GM10847 (cell line): ENCODE measurements around the gene EPHA3.

Source experiments
- POLR2A ChIP-seq: IDR thresholded peaks from 2 replicates; pipeline ENCODE4 v1.6.1; 2011; ENCODE audit not compliant: insufficient read length; ENCODE audit errors: extremely low read depth

EPHA3 gene

DNA sequence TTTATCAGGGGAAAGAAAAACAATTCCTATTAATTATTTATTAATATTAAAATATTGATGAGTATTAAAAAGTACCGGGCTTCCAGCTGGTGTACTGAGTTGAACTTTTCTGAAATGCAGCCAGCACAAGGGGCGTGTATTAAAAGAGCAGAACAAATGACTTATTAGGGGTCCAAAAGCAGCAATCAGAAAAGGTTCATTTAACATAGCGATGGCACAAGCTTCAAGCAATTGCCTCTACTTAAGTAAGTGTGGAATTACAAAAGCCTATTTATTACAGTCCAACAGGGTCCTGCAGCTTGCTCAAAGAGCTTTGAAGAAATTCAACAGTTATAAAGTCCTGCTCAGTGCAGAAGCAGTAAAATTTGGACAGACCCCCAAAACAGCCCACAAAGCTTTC lies 285.6 kb downstream of the EPHA3 start:
- TF ChIP-seq POLR2A, result no peak

DNA sequence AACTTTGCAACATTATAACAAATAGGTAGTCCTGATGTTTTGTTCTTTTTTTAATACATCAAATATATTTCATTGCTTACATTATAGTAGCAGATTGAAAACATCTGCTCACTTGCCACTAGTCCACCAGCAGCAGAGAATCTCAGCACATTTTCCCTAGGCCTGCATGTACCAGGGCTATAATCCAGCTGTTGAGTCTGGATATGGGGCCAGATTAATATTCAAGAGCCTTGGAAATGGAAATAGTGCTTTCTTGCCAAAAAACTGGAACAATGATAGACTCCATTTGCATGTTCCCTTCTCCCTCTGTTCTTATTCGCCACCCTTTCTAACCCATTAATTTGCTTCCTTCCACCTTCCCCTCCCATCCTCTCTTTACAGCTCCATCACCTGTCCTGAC lies 288.0 kb downstream of the EPHA3 start:
- TF ChIP-seq POLR2A, result no peak

DNA sequence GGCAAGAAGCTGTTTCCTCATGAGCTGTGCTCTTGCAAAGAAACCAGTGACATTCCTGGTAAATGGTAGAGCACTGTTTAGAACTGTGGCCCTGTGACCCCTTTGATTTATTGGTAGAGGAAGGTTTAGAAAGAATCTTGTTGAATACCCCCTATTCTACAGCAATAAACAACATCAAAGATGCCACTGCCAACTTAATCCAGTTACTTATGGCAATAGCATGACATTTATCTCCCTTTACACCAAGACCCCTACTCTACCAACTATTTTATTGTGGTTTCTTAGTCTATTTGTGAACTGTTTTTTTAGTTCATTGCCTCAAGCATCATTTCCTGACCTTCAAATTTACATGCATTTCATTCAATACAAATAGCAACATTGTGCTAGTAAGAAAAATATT lies 288.6 kb downstream of the EPHA3 start:
- no peak for TF ChIP-seq POLR2A

DNA sequence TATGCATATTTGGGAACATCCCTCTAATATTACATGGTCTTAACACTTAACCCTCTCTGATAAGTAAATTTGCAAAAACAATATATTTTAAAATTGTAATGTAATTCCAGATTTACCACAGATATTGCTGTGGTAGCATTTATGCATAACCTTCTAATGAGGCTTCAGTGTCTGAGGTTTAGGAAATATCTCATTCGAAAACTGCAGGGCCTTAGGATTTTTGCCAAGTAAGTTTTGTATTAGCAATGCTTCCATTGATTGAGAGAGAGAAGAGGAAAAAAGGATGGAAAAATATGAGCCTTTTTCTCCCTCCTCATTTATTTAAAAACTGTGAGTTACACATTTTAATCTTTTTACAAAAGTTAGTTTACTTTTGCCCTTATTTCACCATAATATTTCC lies 294.6 kb downstream of the EPHA3 start:
- no peak for TF ChIP-seq POLR2A

DNA sequence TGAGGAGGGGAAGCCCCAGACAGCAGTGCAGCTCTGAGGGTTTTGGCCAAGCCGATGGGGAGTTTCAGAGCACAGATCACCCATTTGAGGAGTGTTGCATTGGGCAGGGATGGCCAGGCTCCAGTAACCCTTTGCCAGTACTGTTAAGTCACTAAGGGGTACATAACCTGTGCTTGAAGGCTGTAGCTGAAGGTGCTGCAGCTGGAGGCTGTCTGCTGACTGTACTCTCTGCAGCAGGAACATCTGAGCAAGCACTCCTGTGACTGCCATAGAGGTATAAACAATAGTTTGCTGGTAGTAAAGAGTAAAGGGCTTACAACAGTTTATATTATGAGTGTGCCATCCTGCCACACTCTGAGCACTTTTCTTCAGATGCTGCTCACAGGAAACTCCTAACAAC lies 297.8 kb downstream of the EPHA3 start:
- TF ChIP-seq POLR2A, result no peak

DNA sequence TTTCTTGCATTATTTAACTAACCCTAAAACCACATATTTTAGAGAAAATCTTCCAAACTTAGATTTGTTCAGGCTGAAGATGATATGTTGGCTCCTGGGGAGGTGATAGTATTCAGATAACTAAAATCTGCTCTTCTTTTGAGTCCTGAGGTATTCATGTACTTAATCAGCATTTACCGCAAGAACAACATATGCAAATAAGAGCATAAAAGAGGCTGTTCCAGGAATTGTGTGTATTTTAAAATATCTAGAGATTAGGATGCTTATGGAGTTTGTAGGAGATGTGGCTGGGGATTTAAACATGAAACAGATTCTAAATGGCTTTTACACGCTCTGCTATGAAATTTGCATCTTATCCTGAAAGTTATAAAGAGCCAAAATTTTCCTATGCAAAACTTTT lies 298.2 kb downstream of the EPHA3 start:
- no peak for TF ChIP-seq POLR2A

DNA sequence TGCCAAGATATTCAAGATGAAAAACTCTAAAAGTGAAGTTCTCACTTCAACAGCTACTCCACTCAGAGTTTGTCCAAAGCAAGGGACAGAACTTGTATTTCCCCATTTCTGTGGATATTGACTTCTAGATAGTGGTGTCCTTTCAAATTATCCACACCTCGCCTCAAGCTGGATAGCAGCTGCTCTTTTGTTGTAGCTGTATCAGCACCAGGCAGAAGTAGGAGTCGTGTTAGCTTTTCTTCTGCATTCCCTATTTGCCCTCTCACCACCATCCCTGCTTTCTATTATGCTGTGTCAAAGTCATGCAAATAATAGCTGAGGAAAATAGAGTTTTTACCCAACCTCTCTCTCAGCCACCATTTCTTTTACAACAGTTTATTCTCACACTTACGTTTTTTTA lies 303.8 kb downstream of the EPHA3 start:
- no peak for TF ChIP-seq POLR2A

DNA sequence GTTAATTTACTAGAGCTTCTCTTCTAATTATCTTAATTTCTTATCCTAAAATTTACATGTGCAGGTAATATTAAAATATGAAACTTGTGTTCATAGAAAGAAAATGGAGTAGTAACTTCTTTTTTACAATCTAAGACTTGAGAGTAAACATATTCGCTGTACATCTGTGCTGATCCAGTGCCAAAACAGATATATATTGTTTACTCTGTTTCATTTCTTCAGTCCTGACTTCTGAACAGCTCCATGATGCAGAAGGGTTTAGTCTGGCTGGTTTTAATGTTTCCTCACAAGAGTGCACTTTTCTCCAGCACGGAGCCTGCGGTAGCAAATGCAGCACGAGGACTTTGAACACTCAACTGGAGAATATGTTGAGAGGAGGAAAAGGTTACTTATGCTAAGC lies 306.8 kb downstream of the EPHA3 start:
- TF ChIP-seq POLR2A, result no peak

DNA sequence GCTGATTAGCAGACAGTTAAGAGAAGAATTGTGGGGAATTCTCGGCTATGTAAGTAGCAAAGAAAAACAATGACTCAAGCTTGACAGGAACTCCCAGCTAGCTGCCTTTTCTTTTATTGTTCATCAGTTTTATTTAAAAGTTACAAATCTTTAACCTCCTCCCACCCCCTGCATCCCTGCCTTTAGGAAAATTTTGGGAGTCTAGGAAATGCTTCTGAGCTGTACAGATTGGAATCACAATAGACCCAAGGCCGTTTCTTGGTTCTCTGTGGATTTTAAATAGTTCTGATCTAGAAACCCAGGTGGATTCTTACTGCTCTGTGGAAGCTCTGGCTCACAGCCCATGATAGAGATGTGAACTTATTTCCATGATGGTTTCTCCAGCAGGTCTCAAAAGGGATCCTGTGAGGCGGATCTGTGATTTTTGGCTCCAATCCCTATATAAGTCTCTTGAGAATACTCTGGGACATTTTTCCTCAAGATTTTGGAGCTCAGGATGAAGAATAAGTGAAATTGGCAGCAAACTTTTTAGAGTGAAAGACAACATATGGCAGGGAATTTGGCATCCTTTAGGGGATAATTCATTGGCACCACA lies 312.3 kb downstream of the EPHA3 start:
- TF ChIP-seq POLR2A, result no peak

DNA sequence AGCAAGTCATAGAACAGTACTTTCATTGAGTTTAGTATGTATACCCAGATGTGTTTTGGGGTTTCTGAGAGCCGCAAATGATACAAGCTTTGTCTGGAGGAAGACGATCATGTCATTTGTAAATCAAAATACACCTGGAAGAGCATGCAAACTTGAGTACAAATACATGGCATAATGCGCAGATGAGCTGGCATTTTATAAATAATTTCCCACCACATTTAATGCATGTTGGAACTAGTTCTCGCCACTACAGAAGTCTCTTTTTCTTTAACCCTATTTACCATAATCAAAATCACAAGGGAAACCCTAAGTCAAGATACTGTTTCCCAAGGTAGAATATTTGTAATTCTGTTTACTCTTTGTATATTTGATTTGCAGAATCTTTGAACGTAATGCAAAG lies 318.6 kb downstream of the EPHA3 start:
- no peak for TF ChIP-seq POLR2A

DNA sequence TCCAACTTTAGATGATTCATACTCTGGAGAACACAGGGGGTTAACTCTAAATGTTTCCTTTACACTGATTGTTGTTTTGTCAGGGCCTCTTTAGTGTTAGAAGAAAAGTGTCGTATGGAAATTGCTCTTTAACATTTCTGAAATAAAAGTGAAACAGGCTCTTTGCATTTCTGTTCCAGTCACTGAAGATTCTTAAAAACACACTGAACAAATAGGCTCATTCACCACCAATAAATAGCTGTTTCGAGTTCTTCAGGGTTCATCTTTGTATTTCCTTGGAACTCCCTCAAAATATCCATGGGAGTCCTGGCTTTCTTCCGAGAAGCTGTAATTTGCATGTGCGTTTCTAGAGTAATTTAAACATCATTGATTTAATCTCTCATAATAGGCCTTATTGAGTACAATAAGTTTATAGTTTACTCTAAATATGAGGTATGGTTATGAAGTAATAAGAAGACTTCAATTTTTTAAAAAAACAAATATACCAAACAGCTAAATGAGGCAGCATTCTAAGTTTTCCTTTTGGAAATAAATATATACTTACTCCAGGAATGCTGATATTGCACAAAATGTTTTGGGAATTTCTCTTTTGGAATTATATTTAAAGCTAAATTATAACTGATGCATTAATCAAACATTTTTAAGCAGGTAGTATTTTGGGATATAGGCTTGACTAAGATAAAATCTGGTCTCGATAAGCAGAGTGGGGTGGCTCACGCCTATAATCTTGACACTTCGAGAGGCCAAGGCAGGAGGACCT lies 327.4 kb downstream of the EPHA3 start:
- TF ChIP-seq POLR2A, result no peak

DNA sequence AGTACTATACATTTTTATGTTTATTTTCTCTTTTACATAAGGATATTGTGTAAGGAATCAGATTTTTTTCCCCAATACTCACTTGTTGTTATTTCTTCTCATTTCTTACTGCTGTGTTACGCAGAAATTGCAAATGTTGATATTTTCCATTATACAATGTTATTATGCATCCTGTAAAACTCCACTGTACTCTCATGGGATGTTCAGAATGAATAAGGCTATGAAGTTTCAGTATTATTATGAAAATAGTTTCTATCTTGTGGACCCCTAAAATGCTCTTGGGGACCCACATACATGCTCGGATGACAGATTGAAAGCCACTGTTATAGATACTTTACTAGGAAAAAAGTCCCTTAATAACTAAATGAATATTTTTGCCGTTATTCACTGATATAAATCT lies 329.4 kb downstream of the EPHA3 start:
- no peak for TF ChIP-seq POLR2A

DNA sequence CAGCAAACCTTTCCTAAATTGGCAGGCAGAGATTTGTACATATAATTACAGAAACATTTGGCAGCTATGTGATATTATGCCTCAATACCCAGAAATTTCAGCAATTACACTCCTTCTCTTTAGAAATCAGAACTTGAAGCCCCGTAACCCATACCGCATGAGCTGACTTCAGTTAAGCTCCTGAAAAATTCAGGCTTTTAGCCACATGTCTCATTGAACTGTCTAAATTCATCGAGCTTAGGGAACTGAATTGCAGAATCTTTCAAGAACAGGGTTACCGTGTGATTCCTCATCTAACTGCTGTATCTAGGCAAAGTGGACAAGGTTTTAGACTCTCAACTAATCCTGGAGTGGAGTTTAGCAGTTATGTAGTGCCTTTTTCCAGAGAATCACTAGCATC lies 333.0 kb downstream of the EPHA3 start:
- TF ChIP-seq POLR2A, result no peak

DNA sequence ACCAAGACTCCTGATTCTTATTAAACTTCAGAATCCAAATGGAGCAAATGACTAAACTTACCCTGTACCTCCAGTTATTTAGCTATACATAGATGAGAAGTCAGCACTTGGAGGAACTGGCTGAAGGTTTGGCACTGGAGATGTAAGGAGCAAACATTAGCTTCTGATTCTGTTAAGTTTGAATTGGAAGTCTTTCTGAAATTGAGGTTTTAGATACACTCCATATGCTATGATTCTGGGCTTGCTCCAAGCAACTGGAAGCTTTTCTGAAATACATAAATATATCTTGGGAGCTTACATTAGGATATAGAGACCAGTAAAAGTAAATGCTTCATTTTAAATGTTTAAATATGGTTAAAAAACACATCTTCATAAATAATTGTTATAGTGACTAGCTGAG lies 333.7 kb downstream of the EPHA3 start:
- TF ChIP-seq POLR2A, result no peak

DNA sequence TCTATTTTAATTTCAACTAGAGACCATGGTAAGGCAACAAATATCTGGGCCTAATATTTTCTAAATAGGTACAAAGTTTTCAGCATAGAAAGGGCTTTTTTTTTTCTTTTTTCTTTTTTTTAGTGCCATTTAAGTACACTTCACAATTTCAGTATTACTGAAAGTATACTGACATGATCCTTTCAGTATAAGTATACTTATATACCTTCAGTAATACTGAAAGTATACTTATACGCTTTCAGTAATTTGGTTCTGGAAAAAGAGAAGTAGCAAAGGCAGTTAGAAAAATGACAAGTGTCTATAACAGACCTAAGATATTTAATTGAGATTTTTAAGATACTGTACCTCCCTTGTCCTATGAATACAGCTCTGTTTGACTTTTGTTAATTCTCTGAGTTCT lies 339.2 kb downstream of the EPHA3 start:
- TF ChIP-seq POLR2A, result no peak

DNA sequence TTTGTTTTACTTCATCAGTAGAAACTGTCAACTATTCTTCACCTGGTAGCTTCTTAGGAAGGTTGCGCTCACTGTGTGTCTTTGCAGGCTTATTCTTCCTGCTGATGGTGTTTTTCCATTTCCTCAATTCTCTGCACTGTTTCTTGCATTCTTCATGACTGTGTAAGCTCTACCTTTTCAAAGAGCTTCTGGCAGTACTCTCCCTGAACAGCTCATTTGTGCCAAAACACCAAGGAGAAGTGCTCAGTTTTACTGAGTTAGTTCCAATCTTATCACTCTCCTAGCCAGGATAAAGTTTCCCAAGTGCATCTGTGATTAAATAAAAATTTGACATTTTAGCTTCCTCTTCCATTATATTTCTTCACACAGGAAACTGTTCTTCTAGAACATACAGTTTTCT lies 339.8 kb downstream of the EPHA3 start:
- no peak for TF ChIP-seq POLR2A

DNA sequence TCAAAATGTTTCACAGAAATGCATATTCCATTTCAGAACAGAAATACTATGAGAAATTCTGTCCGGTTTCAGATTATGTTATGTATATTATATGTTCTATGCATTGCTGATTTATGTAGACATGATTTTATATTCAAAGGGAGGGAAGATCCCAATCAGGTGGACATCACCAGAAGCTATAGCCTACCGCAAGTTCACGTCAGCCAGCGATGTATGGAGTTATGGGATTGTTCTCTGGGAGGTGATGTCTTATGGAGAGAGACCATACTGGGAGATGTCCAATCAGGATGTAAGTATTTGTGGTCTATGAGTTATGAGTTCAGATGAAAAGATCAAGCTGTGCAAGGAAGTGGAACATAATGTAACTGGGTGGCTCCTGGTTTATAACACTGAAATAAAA lies 341.7 kb downstream of the EPHA3 start:
- TF ChIP-seq POLR2A, result no peak
